Measurements from ENCODE around the gene PKNOX2.

Gene PKNOX2

DNA sequence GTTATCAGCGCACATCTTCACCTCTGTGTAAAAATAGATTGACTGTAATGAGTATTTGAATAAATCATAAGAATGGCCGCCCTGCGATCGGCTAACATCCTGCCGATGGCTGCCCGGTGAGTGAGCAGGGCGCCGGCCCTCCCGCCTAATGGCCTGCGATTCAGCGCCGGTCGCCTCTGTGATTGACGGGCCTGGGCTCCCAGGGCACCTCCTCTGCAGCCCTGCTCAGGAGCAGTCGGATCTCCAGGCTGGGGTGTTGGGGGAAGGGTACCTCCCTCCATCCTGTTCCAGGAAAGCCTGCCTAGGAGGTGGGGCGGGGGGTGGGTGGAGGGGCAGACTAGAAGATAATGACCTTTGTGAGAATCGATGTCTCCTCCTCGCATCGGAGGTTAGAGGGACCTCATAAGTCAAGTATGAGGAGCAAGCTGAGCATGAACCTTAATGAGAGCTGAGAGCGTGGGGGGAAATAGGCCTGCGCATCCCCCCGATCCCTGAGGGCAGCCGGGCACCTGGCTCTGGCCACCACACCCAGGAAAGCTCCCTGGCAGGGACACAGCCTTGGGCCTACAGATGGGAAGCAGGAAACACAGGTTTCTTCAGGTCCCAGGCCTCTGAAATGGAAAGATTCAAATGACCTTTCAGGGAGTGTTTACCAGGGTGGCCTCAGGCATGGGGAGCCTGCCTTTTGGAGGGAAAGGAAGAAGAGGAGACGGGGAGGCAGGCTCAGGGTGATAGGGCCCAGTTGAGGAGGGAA, 71.7 kb downstream of the PKNOX2 start:
- no peak for DNase-seq (ENCODE audit: low spot score)

DNA sequence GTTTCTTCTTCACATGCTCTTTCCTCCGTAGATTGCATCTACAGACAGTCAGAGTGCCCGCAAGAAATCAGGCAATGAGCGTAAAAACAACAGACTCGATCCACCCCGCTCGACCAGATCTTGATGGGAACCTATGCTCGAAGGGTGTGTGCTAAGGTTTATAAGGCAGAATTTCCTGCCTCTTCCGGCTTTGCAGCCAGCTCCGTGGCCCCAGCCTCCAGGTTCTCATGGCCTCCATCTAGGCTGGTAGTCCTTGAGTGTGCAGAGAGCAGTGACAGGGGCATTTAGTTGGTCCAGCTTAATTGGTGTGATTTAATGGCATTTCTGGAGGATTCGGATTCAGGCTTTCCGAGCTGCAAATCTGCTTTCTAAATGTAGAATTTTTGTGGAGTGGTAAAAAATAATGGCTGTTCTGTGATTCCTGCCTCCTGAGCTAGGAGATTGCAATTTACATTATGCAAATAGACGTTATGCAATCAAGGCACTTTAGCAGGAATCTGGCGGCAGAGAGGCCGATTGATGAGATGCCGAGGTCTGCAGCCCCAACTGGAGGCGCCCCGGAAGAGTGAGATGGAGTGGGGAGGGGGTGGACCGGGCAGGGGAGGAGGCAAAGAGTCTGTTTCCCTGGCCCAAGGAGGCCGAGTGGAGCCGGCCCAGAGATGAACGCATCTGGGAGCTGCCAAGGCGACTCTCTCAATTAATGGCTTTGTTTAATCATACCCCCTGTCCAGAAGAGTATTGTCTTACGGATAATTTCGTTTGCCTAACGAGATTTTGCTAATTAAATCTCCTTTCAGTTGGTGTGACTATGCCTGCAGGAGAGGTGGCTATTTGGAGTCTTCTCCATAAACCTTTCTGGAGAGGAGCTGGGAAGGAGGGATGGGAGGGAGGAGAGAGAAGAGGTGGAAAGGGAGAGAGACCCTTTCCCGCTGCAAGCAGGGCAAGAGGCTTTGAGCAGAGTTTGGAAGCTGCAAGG, 75.3 kb downstream of the PKNOX2 start:
- DNase-seq (ENCODE audit: low spot score), result no peak

DNA sequence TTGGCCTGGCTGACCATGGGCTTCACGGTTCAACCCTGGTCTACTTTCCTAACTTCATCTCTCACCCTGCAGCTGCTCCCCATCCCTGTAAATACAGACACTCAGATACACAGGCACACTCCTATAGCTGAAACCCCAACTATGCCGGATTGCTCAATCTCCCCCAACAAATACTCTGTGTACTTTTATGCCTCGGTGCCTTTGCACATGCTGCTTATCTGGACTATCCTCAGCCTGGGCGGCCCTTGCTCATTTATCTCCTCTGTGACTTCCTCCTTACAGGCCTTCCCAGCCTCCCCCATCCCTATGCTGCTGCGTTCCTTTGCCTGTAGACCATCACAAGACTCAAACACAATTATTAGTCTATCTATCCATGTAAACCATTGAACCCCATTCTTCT, 76.6 kb downstream of the PKNOX2 start:
- DNase-seq (ENCODE audit: low spot score), result no peak

DNA sequence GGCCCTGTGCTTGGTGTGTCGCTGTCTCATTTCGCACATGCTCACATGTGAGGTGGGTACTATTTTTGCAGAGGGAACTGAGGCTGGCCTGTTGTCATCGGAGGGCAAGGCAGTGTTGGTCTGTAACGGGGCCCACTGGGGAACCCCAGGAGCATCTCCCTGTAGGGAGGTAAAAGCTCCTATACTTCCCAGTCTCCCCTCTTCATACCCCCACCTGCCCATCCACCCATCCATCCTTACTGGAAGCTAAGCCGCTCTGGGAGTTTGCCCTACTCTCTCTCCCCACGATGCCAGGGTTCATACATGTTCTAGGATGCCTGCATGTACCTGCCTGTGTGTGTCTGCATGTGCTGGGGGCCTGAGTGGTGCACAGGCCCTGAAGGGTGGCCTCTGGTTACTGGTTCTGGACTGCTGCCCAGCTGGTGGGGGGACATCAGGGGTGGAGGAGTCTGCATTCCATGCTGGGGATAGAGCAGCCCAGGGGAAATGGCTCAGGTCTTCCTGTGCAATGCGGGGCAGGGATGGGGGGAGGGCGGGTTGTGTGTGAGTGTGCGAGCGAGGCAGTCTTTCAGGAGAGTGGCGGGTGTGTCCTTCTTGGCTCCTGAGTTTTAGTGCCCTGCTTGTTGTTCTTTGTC, 77.7 kb downstream of the PKNOX2 start:
- DNase-seq (ENCODE audit: low spot score), result no peak

DNA sequence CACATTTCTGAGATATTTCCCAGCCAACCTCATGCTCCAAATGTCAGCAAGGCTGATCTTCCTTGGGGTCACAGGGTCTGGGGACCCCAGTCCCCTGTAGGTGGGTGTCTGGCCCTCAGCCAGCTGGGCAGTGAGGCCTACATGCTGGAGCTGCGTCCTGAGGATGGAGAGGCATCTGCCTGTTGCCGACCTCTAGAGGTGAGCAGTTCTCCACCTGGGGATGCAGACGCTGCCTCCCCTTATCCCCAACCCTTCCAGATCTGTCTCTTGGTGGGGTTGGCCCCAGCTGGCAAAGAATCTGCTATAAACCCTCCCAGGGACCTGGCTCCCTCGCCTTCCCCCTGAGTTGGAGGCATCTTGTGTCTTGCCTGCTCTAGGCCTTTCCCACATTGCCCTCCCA, 79.6 kb downstream of the PKNOX2 start:
- no peak for DNase-seq (ENCODE audit: low spot score)

DNA sequence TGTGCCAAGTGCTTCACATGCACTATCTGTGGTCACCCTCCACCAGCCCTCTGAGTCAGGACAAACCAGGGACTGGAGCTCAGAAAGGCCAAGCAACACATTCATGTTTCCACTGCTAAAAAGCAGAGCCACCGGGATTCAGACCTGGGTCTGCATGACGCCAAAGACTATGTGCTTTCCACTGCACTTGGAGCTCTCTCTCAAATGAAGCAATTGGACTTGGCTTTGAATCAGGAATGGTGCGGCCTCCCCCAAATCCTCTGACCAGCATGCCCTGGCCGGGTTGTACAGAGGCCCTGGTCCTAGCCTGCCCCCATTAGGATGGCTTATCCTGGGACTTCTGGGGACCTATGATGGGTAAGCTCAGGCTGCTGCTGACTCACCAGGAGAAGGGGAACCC, 80.7 kb downstream of the PKNOX2 start:
- no peak for DNase-seq (ENCODE audit: low spot score)

DNA sequence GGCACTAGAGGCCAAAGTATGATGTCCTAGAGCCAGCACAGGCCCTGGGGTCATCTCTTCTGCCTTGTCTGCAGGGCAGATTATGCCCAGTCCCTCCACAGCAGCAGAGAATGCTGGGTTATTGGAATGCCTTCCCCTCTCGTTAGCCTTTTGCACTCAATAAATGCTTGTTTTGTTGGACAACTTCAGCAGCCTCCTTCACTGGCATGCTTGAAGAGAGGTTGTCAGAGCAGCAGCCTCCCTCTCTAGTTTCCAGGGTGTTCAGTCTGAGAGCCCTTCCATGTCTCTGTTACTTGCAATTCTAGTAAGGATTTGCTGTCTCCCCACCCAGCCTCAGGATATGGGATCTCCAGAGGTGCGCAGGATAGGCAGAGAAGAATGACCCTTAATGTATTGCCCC, 82.9 kb downstream of the PKNOX2 start:
- DNase-seq (ENCODE audit: low spot score), result no peak

DNA sequence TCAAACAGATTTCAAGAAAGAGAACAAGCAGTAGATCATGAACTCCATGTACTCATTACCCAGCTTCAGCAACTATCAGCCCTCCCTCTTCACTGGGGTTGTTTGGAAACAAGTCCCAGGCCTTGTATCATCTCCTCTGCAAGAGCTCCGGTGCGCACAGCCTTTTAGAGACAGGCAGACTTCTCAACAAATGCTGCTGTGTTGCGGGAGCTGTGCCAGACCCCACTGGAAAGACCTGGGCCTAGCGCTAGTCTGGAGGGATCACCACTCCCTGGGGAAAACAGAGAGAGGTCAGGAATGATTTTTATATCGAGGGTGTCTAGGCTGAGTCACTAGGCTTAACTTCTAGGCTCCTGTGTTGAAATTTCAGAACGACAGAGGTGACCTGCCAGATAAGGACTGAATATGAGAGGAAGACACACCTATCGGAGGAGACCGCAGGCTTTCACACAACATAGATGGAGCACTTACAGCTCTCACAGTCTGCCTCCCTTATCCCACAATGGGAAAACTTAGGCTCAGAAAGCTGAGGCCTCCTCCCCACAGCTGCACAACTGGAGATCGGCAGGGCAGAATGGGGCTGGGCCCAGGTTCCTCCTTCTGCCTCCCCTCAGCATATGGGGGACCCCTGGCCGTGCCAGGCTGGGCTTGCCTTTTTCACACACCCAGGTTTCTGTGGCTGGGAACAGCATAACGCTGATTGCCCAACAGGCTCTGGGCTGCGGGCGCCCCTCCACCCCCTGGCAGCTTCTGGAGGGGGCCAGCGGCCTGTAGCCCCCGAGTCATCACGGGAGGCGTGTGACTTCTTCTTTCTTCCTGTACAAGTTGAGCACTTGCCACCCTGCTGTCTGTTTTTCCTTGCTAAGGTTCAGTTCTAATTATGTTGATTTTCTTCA, 86.0 kb downstream of the PKNOX2 start:
- no peak for DNase-seq (ENCODE audit: low spot score)

DNA sequence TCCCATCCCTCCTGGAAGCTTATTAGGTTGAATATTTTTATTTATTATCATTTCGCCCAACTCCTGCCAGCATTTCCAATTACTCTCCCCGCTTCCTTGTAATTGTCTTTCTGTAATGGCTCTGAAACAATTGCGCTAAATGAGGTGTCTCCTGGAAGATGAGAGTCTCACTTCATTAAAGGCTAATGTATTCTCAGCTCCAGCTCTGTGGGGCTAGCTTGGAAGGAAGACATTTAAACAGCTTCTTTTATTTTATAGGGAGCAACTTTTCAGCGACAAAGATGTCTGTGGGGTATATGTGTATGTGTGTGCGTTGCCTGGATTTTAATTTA, 86.6 kb downstream of the PKNOX2 start:
- DNase-seq (ENCODE audit: low spot score), result no peak

DNA sequence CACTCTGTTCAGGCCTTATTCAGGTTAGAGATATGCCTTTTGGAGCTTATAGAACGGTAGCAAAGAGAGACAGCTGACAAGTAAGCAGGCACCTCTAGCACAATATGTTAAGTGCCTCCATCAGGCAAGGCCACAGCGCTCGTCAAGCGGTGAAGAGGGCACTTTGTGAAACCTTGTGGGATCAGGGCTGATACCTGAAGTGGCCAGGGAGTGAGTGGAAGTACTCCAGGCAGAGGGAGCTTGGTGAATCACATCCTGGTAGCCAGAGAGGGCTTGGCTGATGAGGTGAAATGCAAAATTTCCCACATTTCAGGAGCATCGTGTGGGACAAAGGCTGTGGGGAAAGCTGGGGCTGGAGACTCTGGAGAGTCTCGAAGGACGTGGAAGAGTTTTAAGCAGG, 87.4 kb downstream of the PKNOX2 start:
- DNase-seq (ENCODE audit: low spot score), result no peak

DNA sequence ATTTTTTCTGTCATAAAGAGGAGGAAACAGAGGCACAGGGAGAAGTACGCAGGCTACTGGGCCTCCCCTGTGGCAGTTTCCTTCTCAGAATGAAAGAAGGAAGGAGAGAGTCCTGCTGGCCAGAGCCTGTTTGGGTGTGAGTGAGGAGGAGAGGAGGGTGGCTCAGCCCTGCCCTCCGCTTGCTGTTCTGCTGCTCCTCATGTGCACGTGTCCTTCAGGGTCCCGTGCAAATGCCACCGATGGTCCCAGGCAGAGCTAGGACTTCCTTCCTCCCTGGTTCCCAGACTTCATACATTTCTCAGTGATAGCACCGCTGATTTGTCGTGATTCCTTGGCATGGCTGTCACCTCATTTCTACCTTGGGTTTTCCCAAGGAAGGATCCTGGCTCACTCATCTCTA, 88.7 kb downstream of the PKNOX2 start:
- no peak for DNase-seq (ENCODE audit: low spot score)

DNA sequence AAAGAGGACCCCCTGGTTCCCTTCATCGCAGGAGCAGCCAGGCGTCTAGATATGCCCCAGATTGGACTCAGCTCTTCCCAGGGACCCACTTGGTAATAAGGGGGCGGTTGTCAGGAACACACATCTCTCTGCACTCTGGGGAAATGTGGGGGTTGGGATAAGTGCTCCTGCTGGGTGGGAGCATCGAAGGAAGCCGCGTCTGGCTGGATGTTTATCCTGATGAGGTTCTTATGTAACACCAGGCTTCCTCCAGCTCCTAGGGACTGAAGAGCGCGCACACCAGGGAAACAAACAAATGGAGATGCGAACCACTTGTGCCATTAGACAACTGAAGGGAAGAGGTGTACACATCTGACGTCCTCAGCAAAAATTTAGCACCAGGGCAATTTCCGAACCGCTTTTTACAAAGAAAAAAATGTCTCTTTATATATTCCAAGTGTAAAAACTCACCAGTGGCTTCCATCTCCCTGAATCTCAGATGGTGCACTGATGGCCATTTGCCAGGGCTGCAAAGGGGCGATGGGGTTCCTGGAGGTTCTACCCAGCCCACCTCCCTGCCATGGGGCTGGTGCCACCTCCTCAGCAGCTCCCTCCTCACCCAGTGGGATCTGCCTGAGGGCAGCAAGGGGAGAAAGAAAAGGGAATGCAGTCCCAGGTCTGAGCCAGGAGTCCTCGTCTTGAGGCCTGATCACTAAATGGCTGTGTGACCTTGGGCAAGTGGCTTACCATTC, 89.4 kb downstream of the PKNOX2 start:
- DNase-seq (ENCODE audit: low spot score), result no peak

DNA sequence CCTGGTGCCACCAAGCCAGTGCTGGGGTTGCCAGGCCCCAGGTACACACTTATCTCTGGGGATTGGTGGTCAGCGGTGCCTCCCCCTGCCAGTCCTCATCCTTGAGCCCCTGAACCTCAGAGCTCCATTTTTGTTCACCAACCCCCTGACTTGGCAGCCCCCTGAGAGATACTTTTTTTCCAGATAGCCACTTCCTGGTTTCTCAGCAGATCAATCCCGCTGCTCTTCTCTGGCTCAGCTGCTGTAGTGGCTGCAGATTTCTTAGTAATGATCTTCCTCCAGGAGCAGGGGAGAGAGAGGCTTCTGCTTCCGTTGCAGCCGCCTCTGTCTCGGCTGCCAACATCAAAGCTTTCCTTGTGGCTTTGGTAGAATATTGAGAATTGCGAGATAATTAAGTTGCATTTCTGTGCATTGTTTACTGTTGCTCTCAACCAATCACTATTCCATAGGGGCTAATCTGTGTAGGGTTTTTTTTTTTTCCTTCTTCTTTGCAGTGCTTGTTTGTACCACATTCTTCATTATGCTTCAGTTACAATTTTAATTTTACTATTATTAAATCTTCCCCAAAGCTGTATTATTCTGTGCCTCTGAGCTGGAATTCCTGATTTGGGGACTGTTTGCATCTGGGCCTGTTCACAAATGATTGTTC, 92.1 kb downstream of the PKNOX2 start:
- DNase-seq (ENCODE audit: low spot score), result no peak

DNA sequence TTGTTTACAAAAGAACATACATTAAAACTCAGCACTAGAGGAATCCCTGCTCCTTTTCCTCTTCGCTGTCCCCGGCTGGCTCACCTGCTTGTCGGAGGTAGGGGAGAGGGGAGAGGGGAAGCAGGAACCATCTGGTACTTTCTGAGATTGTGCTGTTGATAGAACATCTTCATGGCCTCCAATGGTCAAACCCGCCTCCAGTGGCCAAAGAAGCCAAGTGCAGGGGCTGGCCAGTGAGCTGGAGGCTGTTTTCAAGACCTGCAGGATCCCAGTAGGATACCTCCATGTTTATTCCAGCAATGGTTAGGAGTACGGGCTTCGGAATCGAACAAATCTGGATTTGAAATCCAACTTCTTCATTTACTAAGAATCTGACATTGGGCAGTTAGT, 92.6 kb downstream of the PKNOX2 start:
- DNase-seq (ENCODE audit: low spot score), result no peak

DNA sequence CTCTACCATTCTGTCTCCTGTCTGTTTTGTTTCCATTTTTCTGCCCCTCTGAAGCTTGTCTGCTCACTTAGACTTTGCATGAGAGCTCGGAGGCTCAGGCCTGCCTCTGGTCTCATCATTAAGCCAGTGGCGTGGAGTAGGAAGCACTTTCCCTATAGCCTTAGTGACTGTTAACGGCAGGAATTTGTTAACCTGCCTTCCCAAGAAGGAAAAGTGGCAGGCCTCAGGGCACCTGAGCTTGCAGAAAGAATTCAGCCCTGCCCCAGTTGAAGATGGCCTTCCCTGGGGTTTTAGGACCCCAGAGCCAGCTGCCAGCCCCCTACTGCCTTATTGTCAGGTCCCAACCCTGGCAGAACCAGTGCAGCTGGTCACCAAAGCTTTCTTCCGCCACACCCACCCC, 93.2 kb downstream of the PKNOX2 start:
- no peak for DNase-seq (ENCODE audit: low spot score)

DNA sequence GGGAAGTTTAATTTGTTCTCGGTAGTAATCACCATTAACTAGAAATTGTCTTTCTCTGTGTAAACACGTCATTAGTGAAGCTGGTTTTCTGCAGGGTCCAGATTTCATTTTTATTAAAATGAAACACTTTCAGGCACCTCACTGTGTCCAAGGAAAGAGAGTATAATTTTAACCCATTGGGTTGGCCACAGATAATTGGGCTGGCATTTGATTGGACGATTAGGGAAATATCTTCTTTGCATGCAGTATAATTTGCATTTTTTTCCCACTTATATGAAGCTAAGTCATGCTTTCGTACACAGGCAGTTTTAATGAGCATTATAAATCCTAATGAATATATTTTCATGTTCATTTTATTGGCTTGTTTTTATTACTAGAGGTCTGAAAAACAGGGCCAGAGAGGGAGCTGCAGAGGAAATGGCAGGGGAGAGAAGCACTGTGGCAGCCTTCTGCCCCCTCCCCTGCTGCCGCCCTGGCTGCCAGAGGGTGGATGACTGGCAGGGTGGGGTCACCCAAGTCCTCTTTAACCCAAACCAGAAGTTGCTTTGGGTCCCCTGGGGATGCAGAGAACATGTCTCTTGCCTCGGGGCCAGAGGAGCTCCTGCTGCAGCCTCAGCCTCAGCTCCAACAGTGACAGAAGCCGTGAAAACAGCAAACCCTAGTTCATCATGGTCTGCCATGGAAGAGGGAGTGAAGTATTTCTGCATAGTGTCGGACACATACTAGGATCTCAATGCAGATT, 93.9 kb downstream of the PKNOX2 start:
- DNase-seq (ENCODE audit: low spot score), result no peak

DNA sequence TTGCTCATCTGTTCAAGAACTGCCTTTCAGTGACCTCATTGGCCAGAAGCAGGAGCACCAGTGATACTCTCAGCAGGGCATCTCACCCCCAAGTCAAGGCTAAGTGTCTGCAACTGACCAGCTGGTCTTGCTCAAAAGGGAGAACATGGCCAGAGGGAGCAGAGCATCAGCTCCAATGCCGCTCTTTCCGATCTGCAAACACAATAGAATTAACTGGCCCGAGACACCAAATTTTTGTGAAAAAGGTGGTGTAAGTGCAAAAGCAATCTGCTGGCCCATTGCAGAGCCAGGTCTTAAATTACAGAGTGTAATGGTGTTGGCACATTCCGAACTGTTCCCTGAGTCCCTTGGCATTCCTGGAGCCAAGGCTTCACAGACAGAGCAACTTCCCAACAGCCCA, 97.0 kb downstream of the PKNOX2 start:
- no peak for DNase-seq (ENCODE audit: low spot score)

DNA sequence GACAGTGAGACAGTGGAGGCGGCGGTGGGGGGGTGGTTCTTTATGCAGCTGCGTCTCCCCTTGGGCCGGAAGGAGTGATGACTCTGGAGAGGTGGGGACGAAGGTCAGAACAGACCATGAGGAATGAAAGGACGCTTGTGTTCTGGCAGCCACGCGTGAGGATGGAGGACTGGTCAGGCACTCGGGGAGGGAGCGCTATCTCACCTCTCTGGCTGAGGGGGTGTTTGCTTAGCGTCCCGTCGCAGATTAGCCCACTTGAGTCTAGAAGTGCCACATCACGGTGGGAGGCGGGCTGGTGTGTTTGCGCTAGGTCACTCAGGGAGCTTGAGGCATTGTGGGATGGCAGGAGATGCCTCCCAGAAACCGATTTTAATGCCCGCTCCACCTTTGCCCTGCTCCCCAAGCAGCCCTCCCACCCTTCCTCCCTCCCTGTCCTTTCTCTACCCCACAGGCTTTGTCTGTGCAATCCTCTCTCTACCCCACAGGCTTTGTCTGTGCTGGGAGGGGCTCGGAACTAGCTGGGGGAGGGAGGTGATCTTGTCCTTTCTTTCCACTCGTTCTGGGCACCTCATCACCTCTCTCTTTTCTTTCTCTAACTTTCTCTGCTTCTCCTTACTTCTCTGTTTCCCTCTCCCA, 97.8 kb downstream of the PKNOX2 start:
- no peak for DNase-seq (ENCODE audit: low spot score)

DNA sequence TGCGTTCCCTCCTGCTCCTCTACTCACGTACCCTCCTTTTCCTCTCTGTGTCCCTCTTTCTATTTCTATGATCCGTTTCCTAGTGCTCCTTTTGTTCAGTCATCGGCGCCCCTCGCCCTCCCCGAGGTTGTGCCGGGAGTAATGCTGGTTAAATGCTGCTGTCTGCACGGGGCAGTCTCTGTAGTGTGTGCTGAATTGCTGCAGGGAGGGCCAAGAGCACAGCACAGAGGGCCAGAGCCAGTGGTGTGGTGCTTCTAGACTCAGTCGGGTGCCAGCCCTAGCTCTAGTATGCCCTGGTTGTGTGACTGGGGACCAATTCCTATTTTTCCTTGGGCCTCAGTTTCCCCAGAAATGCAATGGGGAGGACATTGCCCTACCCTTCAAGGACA, 98.3 kb downstream of the PKNOX2 start:
- no peak for DNase-seq (ENCODE audit: low spot score)

All from germinal center (tissue), 1 donor.